H4 (cell line): ENCODE results near the gene TLE1. TPM values are rescaled to one million over a fixed set of nuclear protein-coding genes. Genes with fewer than 3 reads are reported as not detected.

ENCODE experiments used
- DNase-seq: peaks from one replicate; pipeline ENCODE4 v3.0.0-alpha.2; 2015; ENCODE audit warnings: low spot score
- total RNA-seq: library from RNA; depleted of rRNA; stranded (reverse); fragments of >200 nt; shearing (Covaris generic); gene quantifications from 2 replicates; pipeline ENCODE4 v1.2.3, GENCODE V29; 2014; rRNA removed

TLE1 gene
- total RNA-seq, 1 experiment from 2014 or later = 8.7 TPM

GRCh38 chr9:81549500-81550206, 139.7 kb downstream of the TLE1 start:
- DNase-seq = no peak

- no peak for DNase-seq
Observed at GRCh38 chr9:81548911-81549310, 140.4 kb downstream of the TLE1 start.

- no peak for DNase-seq
Observed at GRCh38 chr9:81546489-81546888, 142.9 kb downstream of the TLE1 start.

GRCh38 chr9:81543695-81544094, 145.7 kb downstream of the TLE1 start:
- DNase-seq = no peak

- DNase-seq = no peak
Observed at GRCh38 chr9:81542118-81542889, 147.0 kb downstream of the TLE1 start.

GRCh38 chr9:81540142-81540710, 149.1 kb downstream of the TLE1 start:
- DNase-seq = no peak

- DNase-seq = no peak
Observed at GRCh38 chr9:81539317-81539716, 150.0 kb downstream of the TLE1 start.

- no peak for DNase-seq
Observed at GRCh38 chr9:81538890-81539289, 150.5 kb downstream of the TLE1 start.

- no peak for DNase-seq
Observed at GRCh38 chr9:81537964-81538363, 151.4 kb downstream of the TLE1 start.

- DNase-seq = no peak
Observed at GRCh38 chr9:81536242-81537025, 152.9 kb downstream of the TLE1 start.

- no peak for DNase-seq
Observed at GRCh38 chr9:81535542-81536241, 153.7 kb downstream of the TLE1 start.

- DNase-seq = no peak
Observed at GRCh38 chr9:81534138-81534875, 155.0 kb downstream of the TLE1 start.

Other genes starting within 250 kb of the TLE1 start
- not detected in 2 replicates for gene SPATA31D4, start 238.9 kb upstream of the TLE1 start, total RNA-seq